Left ventricle myocardium inferior (tissue), 1 donor: ENCODE results near the gene TBCK. TPM values are rescaled to one million over a fixed set of nuclear protein-coding genes. Genes with fewer than 3 reads are reported as not detected.

ENCODE experiments used
- DNase-seq: peaks from one replicate; pipeline ENCODE4 v3.0.0-alpha.2; 2020
- H3K27ac ChIP-seq: fragments of 200-600 bp; replicated peaks from 2 replicates; pipeline ENCODE4 v1.8.0; 2021
- H3K27me3 ChIP-seq: fragments of 200-600 bp; 2 replicates; pipeline ENCODE4 v1.8.0; 2021; ENCODE audit warnings: low read depth
- H3K36me3 ChIP-seq: fragments of 200-600 bp; 2 replicates; pipeline ENCODE4 v1.8.0; 2021
- H3K4me1 ChIP-seq: fragments of 200-600 bp; 2 replicates; pipeline ENCODE4 v1.8.0; 2021
- H3K4me3 ChIP-seq: fragments of 200-600 bp; 2 replicates; pipeline ENCODE4 v1.8.0; 2021; ENCODE audit warnings: mild to moderate bottlenecking, moderate library complexity
- H3K9me3 ChIP-seq: fragments of 200-600 bp; replicated peaks from 2 replicates; pipeline ENCODE4 v1.8.0; 2021
- intact Hi-C: fragments of 100-400 bp; cut with micrococcal nuclease; formaldehyde crosslinking; loops from one replicate; pipeline ENCODE4 v1.11.0; 2022
- total RNA-seq: library from RNA; stranded (reverse); fragmentation: NEBNext Ultra II Directional; extraction: Animal tissue kit (Norgen Biotek cat#: 25700); gene quantifications from one replicate; pipeline ENCODE4 v1.2.1, GENCODE V29; 2021
- TF ChIP-seq, protein P1 (sequence below): fragments of 200-600 bp; IDR thresholded peaks from 2 replicates; pipeline ENCODE4 v1.8.0; 2021; ENCODE audit warnings: antibody characterized with exemption, mild to moderate bottlenecking, borderline replicate concordance
- donor health status: DM: no; HTN: yes; CAD: no; lungs with severe emphysema.

The TBCK gene
- total RNA-seq, 1 donor from 2014 or later, result 20.3 TPM

DNA sequence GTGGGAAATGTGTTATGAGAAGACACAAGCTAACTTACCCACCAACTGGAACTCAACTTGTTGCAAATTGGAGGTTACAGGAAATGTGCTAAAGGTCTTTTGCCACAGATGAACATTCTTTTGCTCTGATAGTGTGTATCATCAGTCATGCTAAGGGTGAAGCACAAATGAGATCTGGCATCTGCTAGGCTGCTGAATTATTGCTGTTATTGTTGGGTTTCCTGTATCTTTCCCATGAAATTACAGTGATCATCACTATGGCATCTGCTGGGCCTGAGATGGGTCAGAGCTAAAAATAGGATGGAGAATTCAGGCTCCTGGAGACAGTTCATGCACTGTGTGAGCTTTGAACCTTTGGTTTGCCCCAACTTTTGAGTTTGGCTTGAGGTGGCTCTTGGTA is 296.2 kb downstream of the TBCK start:
- Histone ChIP-seq H3K9me3 (no peaks in the 10 kb centered on the region), H3K4me3 (no peak overlapping the region), H3K4me1 (peaks cover 11% of the 10 kb centered on the region), H3K36me3 (no peaks in the 10 kb centered on the region), H3K27me3 (no peaks in the 10 kb centered on the region), H3K27ac (no peak overlapping the region)
- intact Hi-C loops, result no loop called here
- no peak for DNase-seq
- TF ChIP-seq, protein P1, sequence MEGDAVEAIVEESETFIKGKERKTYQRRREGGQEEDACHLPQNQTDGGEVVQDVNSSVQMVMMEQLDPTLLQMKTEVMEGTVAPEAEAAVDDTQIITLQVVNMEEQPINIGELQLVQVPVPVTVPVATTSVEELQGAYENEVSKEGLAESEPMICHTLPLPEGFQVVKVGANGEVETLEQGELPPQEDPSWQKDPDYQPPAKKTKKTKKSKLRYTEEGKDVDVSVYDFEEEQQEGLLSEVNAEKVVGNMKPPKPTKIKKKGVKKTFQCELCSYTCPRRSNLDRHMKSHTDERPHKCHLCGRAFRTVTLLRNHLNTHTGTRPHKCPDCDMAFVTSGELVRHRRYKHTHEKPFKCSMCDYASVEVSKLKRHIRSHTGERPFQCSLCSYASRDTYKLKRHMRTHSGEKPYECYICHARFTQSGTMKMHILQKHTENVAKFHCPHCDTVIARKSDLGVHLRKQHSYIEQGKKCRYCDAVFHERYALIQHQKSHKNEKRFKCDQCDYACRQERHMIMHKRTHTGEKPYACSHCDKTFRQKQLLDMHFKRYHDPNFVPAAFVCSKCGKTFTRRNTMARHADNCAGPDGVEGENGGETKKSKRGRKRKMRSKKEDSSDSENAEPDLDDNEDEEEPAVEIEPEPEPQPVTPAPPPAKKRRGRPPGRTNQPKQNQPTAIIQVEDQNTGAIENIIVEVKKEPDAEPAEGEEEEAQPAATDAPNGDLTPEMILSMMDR, result no peak

DNA sequence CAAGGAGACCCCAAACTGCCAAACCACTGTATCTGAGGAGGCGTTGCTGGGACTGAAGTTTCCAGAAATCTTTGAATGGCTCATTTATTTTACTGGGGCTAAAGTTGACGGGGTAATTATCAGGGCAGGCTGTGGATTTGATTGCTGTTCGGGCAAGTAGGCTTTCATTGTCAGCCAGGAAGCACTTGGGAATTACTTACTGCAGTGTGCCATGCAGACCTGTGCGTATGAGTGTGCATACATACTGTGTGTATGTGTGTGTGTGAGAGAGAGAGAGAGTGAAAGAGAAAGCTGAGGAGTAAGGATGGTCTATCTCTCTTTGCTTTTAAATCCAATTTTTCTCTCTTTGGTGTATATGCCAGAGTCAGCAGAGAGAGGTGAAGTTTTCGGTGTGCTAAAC is 298.0 kb downstream of the TBCK start:
- peaks cover 11% of the 10 kb centered on the region for H3K4me1 ChIP-seq
- TF ChIP-seq, protein P1, result no peak
- DNase-seq, result no peak
- no peaks in the 10 kb centered on the region for H3K27me3 ChIP-seq
- H3K9me3 ChIP-seq, result peaks cover 2% of the 10 kb centered on the region
- intact Hi-C loops, result no loop called here
- H3K36me3 ChIP-seq, result no peaks in the 10 kb centered on the region
- no peak overlapping the region for H3K4me3 ChIP-seq
- no peak overlapping the region for H3K27ac ChIP-seq

DNA sequence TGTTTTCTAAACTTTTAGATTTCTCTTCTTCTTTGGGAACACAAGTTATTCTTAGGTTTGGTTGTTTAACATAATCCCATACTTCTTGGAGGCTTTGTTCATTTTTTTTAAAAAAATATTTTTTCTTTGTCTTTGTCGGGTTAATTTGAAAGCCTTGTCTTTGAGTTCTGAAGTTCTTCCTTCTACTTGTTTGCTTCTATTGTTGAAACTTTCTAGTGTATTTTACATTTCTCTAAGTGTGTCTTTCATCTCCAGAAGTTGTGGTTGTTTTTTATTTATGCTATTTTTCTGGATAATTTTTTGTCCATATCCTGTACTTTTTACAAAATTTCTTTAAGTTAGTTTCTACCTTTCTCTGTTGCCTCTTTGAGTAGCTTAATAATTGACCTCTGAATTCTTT is 304.6 kb downstream of the TBCK start:
- Histone ChIP-seq H3K4me3 (no peak overlapping the region), H3K9me3 (peaks cover 35% of the 10 kb centered on the region), H3K4me1 (no peaks in the 10 kb centered on the region), H3K36me3 (no peaks in the 10 kb centered on the region), H3K27ac (no peak overlapping the region), H3K27me3 (no peaks in the 10 kb centered on the region)
- TF ChIP-seq, protein P1, result no peak
- intact Hi-C loops, result no loop called here
- DNase-seq, result no peak

DNA sequence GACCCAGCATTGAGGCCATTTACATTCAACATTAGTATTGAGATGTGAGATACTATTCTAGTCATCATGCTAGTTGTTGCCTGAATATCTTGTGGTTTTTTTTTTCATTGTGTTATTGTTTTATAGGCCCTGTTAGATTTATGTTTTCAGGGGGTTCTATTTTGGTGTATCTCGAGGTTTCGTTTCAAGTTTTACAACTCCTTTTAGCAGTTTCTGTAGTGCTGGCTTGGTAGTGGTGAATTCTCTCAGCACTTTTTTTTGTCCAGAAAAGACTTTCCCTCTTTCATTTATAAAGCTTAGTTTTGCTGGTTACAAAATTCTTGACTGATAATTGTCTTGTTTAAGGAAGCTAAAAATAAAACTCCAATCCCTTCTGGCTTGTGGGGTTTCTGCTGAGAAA is 305.2 kb downstream of the TBCK start:
- Histone ChIP-seq H3K9me3 (peaks cover 35% of the 10 kb centered on the region), H3K27ac (no peak overlapping the region), H3K4me1 (no peaks in the 10 kb centered on the region), H3K27me3 (no peaks in the 10 kb centered on the region), H3K4me3 (no peak overlapping the region), H3K36me3 (no peaks in the 10 kb centered on the region)
- no peak for DNase-seq
- intact Hi-C loops, result no loop called here
- TF ChIP-seq, protein P1, result no peak

DNA sequence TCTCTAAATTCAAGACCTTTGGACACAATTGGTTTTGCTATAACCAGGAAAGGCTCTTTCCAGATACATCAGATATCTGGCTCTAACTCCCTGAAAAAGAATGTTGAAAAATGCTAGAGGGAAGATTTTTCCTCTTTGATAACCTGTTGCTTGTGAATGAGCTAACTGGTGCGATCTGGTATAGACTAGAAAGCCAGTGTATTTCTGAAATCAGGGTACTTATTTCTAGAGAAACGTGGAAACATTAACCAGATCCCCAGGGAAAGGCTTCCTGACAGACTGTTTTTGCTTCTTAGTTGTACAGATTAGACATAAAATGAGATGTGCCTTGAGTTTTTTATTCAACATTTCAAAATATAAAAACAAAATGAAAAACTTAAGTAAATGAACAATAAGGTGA is 313.0 kb downstream of the TBCK start:
- Histone ChIP-seq H3K4me3 (no peak overlapping the region), H3K4me1 (no peaks in the 10 kb centered on the region), H3K27ac (no peak overlapping the region), H3K36me3 (no peaks in the 10 kb centered on the region), H3K9me3 (no peaks in the 10 kb centered on the region), H3K27me3 (no peaks in the 10 kb centered on the region)
- TF ChIP-seq, protein P1, result no peak
- intact Hi-C loops, result no loop called here
- DNase-seq, result no peak
